Neural crest cell (in vitro differentiated cells): Measurements from ENCODE around the gene PIGZ. TPM values are rescaled to one million over a fixed set of nuclear protein-coding genes. Genes with fewer than 3 reads are reported as not detected.

Source experiments
- DNase-seq: peaks from one replicate; pipeline ENCODE4 v3.0.0; 2021; ENCODE audit warnings: low read depth, mixed read lengths, low spot score
- H3K27ac Mint-ChIP-seq: one replicate; pipeline ENCODE4 v1.8.0; 2021; ENCODE audit warnings: mild to moderate bottlenecking, mixed read lengths; ENCODE audit not compliant: unreplicated experiment
- H3K27me3 Mint-ChIP-seq: 2 replicates; pipeline ENCODE4 v1.8.0; 2021; ENCODE audit warnings: low read depth, mild to moderate bottlenecking, mixed read lengths
- H3K36me3 Mint-ChIP-seq: 2 replicates; pipeline ENCODE4 v1.8.0; 2021; ENCODE audit warnings: low read depth, mild to moderate bottlenecking, mixed read lengths
- H3K4me1 Mint-ChIP-seq: 2 replicates; pipeline ENCODE4 v1.8.0; 2021; ENCODE audit warnings: mixed read lengths
- H3K4me3 Mint-ChIP-seq: one replicate; pipeline ENCODE4 v1.8.0; 2021; ENCODE audit warnings: mild to moderate bottlenecking, mixed read lengths
- H3K9me3 Mint-ChIP-seq: 2 replicates; pipeline ENCODE4 v1.8.0; 2021; ENCODE audit warnings: mixed read lengths
- CTCF ChIP-seq: fragments of 200-600 bp; sonication (generic); conservative IDR thresholded peaks from 2 replicates; pipeline ENCODE4 v1.5.0; 2021; ENCODE audit warnings: antibody characterized with exemption, mild to moderate bottlenecking
- total RNA-seq: library from RNA; stranded (reverse); gene quantifications from 2 replicates; pipeline ENCODE4 v1.2.1, GENCODE V29; 2021

PIGZ gene
- total RNA-seq, 1 donor from 2014 or later = 1.9 TPM

GRCh38 chr3:196962108-196962929, 6.3 kb downstream of the PIGZ start:
- Mint-ChIP-seq H3K27ac (no peak overlapping the region), H3K27me3 (peaks cover 21% of the 10 kb centered on the region)

GRCh38 chr3:196954832-196955231, 13.8 kb downstream of the PIGZ start:
- Mint-ChIP-seq H3K27ac (no peak overlapping the region), H3K27me3 (peaks cover 16% of the 10 kb centered on the region), H3K9me3 (no peaks in the 10 kb centered on the region), H3K36me3 (no peaks in the 10 kb centered on the region), H3K4me1 (no peaks in the 10 kb centered on the region), H3K4me3 (no peak overlapping the region)
- DNase-seq = no peak
- no peak for TF ChIP-seq CTCF

More at GRCh38 chr3:196962108-196962929, 6.3 kb downstream of the PIGZ start:
- H3K4me1 Mint-ChIP-seq = no peaks in the 10 kb centered on the region
- no peak overlapping the region for H3K4me3 Mint-ChIP-seq
- no peaks in the 10 kb centered on the region for H3K36me3 Mint-ChIP-seq
- no peaks in the 10 kb centered on the region for H3K9me3 Mint-ChIP-seq
- no peak for DNase-seq
- TF ChIP-seq CTCF = no peak

GRCh38 chr3:196951371-196951770, 17.3 kb downstream of the PIGZ start:
- H3K27me3 Mint-ChIP-seq = peaks cover 13% of the 10 kb centered on the region
- H3K9me3 Mint-ChIP-seq = no peaks in the 10 kb centered on the region
- H3K27ac Mint-ChIP-seq = no peak overlapping the region
- no peak overlapping the region for H3K4me3 Mint-ChIP-seq
- no peaks in the 10 kb centered on the region for H3K4me1 Mint-ChIP-seq
- no peak for DNase-seq
- no peaks in the 10 kb centered on the region for H3K36me3 Mint-ChIP-seq
- no peak for TF ChIP-seq CTCF

- no peaks in the 10 kb centered on the region for H3K9me3 Mint-ChIP-seq
Observed at GRCh38 chr3:196949750-196950149, 18.9 kb downstream of the PIGZ start.

GRCh38 chr3:196949285-196949619, 19.4 kb downstream of the PIGZ start:
- Mint-ChIP-seq H3K27ac (no peak overlapping the region), H3K4me3 (peak overlapping the region; percentile 24), H3K27me3 (peaks cover 9% of the 10 kb centered on the region), H3K4me1 (peaks cover 7% of the 10 kb centered on the region), H3K9me3 (no peaks in the 10 kb centered on the region), H3K36me3 (no peaks in the 10 kb centered on the region)
- TF ChIP-seq CTCF = no peak
- no peak for DNase-seq

More at GRCh38 chr3:196949750-196950149, 18.9 kb downstream of the PIGZ start:
- H3K27me3 Mint-ChIP-seq = peaks cover 12% of the 10 kb centered on the region
- peaks cover 2% of the 10 kb centered on the region for H3K4me1 Mint-ChIP-seq
- no peak overlapping the region for H3K27ac Mint-ChIP-seq
- no peak for DNase-seq
- H3K36me3 Mint-ChIP-seq = no peaks in the 10 kb centered on the region
- no peak for TF ChIP-seq CTCF
- no peak overlapping the region for H3K4me3 Mint-ChIP-seq
